GM19438 (cell line): ENCODE data around the gene MISP3.
A peak's percentile ranks its signal among the peaks of the same experiment; 100 is the strongest.

Source experiments
- ATAC-seq: cut with Tn5 transposase; IDR thresholded peaks from one replicate; pipeline ENCODE4 v1.9.1; 2021; ENCODE audit warnings: low read depth; ENCODE audit not compliant: unreplicated experiment

The MISP3 gene

GRCh38 chr19:14101003-14101545 lies 28.5 kb downstream of the MISP3 start:
- no peak for ATAC-seq

GRCh38 chr19:14102102-14102696 lies 29.6 kb downstream of the MISP3 start:
- ATAC-seq = no peak

- ATAC-seq = no peak
These were observed 30.2 kb downstream of the MISP3 start for GRCh38 chr19:14102756-14103155.

GRCh38 chr19:14103310-14103709 lies 30.7 kb downstream of the MISP3 start:
- no peak for ATAC-seq

GRCh38 chr19:14105680-14106079 lies 33.1 kb downstream of the MISP3 start:
- no peak for ATAC-seq

- ATAC-seq = no peak
These were observed 34.3 kb downstream of the MISP3 start for GRCh38 chr19:14106840-14107239.

GRCh38 chr19:14107581-14108461 lies 35.2 kb downstream of the MISP3 start:
- no peak for ATAC-seq

GRCh38 chr19:14110650-14111049 lies 38.1 kb downstream of the MISP3 start:
- ATAC-seq = no peak

GRCh38 chr19:14111486-14111885 lies 38.9 kb downstream of the MISP3 start:
- ATAC-seq = no peak

GRCh38 chr19:14112051-14112808 lies 39.6 kb downstream of the MISP3 start:
- no peak for ATAC-seq

GRCh38 chr19:14112809-14113385 lies 40.3 kb downstream of the MISP3 start:
- no peak for ATAC-seq

- no peak for ATAC-seq
These were observed 41.3 kb downstream of the MISP3 start for GRCh38 chr19:14113762-14114414.

- no peak for ATAC-seq
These were observed 41.9 kb downstream of the MISP3 start for GRCh38 chr19:14114439-14114838.

GRCh38 chr19:14114854-14115253 lies 42.3 kb downstream of the MISP3 start:
- no peak for ATAC-seq

- no peak for ATAC-seq
These were observed 43.2 kb downstream of the MISP3 start for GRCh38 chr19:14115756-14116155.

- no peak for ATAC-seq
These were observed 43.9 kb downstream of the MISP3 start for GRCh38 chr19:14116525-14116917.

- ATAC-seq = no peak
These were observed 44.5 kb downstream of the MISP3 start for GRCh38 chr19:14116918-14117578.

GRCh38 chr19:14117668-14118164 lies 45.1 kb downstream of the MISP3 start, which contains the start of gene PRKACA:
Gene PRKACA, minus strand, starts transcription at chr19:14117762. Its CDS starts 215 bp downstream, at chr19:14117547.
- peak; percentile 86 for ATAC-seq
